NB4 (cell line): ENCODE results near the gene GLS2.

Experiments
- CTCF ChIP-seq: IDR thresholded peaks from one replicate; pipeline ENCODE4 v1.5.1; 2012; ENCODE audit warnings: low read depth, low read length
- MYC ChIP-seq: IDR thresholded peaks from 2 replicates; pipeline ENCODE4 v1.6.1; 2011; ENCODE audit warnings: low read depth, low read length
- POLR2A ChIP-seq: IDR thresholded peaks from 2 replicates; pipeline ENCODE4 v1.6.1; 2011; ENCODE audit warnings: mild to moderate bottlenecking; ENCODE audit not compliant: insufficient read length; ENCODE audit errors: extremely low read depth

DNA sequence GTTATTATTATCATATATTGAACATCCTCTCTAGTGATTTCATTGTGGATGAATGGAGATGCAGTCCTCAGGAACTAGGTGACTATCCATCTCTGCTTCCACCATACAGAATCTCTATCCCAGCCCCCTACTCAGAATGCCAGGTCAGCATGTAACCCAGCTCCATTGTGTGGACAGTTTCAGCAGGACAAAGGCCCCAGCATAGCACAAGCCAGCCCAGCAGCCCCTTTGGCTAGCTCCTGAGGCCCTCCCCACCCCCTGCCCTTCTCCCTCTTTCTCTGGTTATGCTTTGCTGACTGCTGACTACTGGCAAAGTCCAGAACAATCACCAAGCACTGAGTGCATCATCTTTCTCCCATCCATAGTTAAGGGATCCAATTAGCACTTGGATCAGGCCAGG, 25.4 kb downstream of the GLS2 start:
- no peak for TF ChIP-seq CTCF
- TF ChIP-seq MYC, result no peak
- no peak for TF ChIP-seq POLR2A
